ENCODE data around the gene NALCN.

NALCN gene

DNA sequence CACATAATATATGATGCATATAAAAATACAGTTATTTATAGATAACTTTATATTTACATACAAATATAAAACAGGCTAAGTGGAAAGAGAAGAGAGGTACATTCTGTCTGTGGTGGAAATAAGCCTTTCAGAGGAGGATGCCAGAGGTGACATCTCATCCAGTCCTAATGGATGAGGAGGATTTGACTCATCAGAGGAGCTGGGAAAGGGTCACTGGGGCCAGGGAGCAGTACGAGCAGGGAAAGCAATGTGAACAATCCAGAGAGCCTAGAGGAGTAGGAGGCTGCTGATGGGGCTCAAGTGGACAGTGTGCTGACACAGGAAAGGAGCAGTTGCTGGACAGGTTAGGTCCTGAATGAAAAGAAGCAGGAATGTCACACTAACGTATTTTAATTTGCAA, 18.6 kb downstream of the NALCN start:
- Histone ChIP-seq H3K27ac (ENCODE audit: insufficient read depth, low read length, poor library complexity, severe bottlenecking) (no peak overlapping the region), H3K4me1 (ENCODE audit: control insufficient read depth, insufficient read depth, low read length, poor library complexity, severe bottlenecking) (no peaks in the 10 kb centered on the region), H3K4me3 (ENCODE audit: insufficient read depth, low read depth, low read length, poor library complexity, severe bottlenecking) (no peak overlapping the region), H3K27me3 (replicated peaks; ENCODE audit: control insufficient read depth, insufficient read depth, low read length, poor library complexity, severe bottlenecking) (no peaks in the 10 kb centered on the region), H3K36me3 (ENCODE audit: control insufficient read depth, insufficient read depth, low read length) (no peaks in the 10 kb centered on the region), H3K9me3 (ENCODE audit: control insufficient read depth, low read length) (no peaks in the 10 kb centered on the region)
- DNase-seq, result no peak

DNA sequence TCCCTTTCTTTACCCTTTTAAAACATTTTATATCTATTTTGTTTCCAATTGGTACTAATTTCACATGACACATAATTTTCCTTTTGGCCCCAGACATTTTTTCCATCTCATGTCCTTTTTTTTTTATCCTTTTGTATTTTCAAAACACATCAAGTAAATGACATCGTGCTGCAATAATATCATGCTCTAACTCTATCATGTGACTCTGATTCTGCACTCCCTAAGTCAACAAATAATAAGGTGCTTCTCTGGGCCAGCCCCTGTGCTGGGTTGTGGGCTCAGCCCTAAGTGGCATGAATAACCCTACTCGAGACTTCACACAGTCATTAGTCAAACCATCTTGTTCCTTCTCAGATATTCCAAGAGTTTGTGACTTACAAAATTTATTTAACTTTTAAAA, 21.7 kb downstream of the NALCN start:
- Histone ChIP-seq H3K9me3 (ENCODE audit: control insufficient read depth, low read length) (no peaks in the 10 kb centered on the region), H3K27ac (ENCODE audit: insufficient read depth, low read length, poor library complexity, severe bottlenecking) (no peak overlapping the region)
- no peak for DNase-seq

DNA sequence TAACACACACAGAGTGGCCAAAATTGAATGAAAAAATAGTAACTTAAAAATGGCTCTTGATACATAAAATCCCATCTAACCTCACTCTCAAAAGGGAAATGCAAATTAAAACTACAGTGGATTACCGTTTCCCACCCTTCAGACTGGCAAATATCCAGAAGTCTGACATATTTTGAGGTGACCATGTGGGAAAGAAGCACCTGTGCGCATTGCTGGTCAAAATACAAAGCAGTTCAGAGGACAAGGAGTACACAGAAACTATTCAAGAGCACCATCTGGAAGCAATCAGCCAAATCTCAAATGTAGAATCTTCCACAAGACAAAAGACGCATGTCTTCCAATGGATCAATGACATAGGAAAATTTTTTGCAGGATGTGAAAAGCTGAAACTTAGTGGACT, 23.2 kb downstream of the NALCN start:
- DNase-seq, result no peak
- Histone ChIP-seq H3K4me3 (ENCODE audit: insufficient read depth, low read depth, low read length, poor library complexity, severe bottlenecking) (no peak overlapping the region), H3K27me3 (replicated peaks; ENCODE audit: control insufficient read depth, insufficient read depth, low read length, poor library complexity, severe bottlenecking) (no peaks in the 10 kb centered on the region), H3K36me3 (ENCODE audit: control insufficient read depth, insufficient read depth, low read length) (no peaks in the 10 kb centered on the region), H3K27ac (ENCODE audit: insufficient read depth, low read length, poor library complexity, severe bottlenecking) (no peak overlapping the region), H3K9me3 (ENCODE audit: control insufficient read depth, low read length) (no peaks in the 10 kb centered on the region), H3K4me1 (ENCODE audit: control insufficient read depth, insufficient read depth, low read length, poor library complexity, severe bottlenecking) (no peaks in the 10 kb centered on the region)

More for the DNA sequence above, 21.7 kb downstream of the NALCN start:
- H3K36me3 ChIP-seq (ENCODE audit: control insufficient read depth, insufficient read depth, low read length), result no peaks in the 10 kb centered on the region
- H3K4me1 ChIP-seq (ENCODE audit: control insufficient read depth, insufficient read depth, low read length, poor library complexity, severe bottlenecking), result no peaks in the 10 kb centered on the region
- no peaks in the 10 kb centered on the region for H3K27me3 ChIP-seq (replicated peaks; ENCODE audit: control insufficient read depth, insufficient read depth, low read length, poor library complexity, severe bottlenecking)
- no peak overlapping the region for H3K4me3 ChIP-seq (ENCODE audit: insufficient read depth, low read depth, low read length, poor library complexity, severe bottlenecking)

DNA sequence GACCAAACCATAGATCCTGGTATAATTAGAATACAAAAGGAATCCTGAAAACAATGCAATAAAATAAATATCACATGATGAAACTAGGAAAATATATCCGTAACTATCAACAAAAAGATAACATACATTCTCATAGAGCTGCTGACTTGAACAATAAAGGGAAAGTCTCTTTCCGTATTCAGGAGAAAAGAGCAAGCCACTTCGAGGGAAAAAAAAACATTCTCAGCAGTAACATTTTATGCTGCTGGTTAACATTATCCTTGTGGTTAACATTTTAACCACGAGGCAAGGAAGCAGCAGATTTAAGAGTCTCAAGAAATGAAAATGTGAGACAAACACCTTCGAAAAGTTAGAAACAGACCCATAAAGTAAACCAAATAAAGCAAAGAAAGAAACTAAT, 25.8 kb downstream of the NALCN start:
- no peak for DNase-seq
- Histone ChIP-seq H3K27me3 (replicated peaks; ENCODE audit: control insufficient read depth, insufficient read depth, low read length, poor library complexity, severe bottlenecking) (no peaks in the 10 kb centered on the region), H3K36me3 (ENCODE audit: control insufficient read depth, insufficient read depth, low read length) (no peaks in the 10 kb centered on the region), H3K4me3 (ENCODE audit: insufficient read depth, low read depth, low read length, poor library complexity, severe bottlenecking) (no peak overlapping the region), H3K27ac (ENCODE audit: insufficient read depth, low read length, poor library complexity, severe bottlenecking) (no peak overlapping the region), H3K9me3 (ENCODE audit: control insufficient read depth, low read length) (no peaks in the 10 kb centered on the region), H3K4me1 (ENCODE audit: control insufficient read depth, insufficient read depth, low read length, poor library complexity, severe bottlenecking) (no peaks in the 10 kb centered on the region)

DNA sequence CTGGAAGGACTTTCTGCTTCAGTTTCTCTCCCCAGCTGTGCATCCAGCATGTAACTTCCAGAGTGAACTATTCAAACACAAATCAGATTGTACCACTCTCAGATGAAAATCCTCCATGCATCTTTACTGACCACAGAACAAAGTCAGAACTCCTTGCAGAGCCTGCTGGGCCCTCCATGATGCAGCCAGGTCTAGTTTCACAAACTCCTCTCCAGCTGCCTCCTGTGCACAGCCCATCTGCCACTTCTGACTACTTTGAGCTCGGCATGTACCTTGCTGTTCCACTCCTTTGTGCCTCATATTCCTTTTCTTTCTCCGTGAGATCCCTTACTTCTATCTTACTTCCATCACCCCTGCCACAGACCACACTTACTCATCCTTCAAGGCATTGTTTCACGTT, 31.4 kb downstream of the NALCN start:
- no peak for DNase-seq
- Histone ChIP-seq H3K4me3 (ENCODE audit: insufficient read depth, low read depth, low read length, poor library complexity, severe bottlenecking) (no peak overlapping the region), H3K27ac (ENCODE audit: insufficient read depth, low read length, poor library complexity, severe bottlenecking) (no peak overlapping the region), H3K27me3 (replicated peaks; ENCODE audit: control insufficient read depth, insufficient read depth, low read length, poor library complexity, severe bottlenecking) (no peaks in the 10 kb centered on the region), H3K4me1 (ENCODE audit: control insufficient read depth, insufficient read depth, low read length, poor library complexity, severe bottlenecking) (no peaks in the 10 kb centered on the region), H3K36me3 (ENCODE audit: control insufficient read depth, insufficient read depth, low read length) (no peaks in the 10 kb centered on the region), H3K9me3 (ENCODE audit: control insufficient read depth, low read length) (no peaks in the 10 kb centered on the region)

DNA sequence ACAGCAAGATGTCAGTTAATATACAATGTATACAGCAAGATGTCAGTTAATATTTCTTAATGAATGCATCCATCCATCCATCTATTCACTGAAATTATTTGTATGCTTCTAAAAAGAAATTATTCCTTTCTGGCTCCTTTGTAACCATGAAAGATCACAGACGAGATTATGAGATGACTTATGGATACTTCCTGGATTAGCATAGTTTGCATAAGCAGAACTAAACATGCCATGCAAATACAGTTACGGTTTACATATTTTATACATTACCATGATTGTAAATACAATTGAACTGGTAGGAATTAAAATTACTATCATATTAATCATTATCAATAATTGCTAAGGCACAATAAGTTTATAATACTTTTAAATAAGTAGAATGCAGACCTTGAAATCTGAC, 32.7 kb downstream of the NALCN start:
- Histone ChIP-seq H3K27ac (ENCODE audit: insufficient read depth, low read length, poor library complexity, severe bottlenecking) (no peak overlapping the region), H3K4me3 (ENCODE audit: insufficient read depth, low read depth, low read length, poor library complexity, severe bottlenecking) (no peak overlapping the region)
- DNase-seq, result no peak

DNA sequence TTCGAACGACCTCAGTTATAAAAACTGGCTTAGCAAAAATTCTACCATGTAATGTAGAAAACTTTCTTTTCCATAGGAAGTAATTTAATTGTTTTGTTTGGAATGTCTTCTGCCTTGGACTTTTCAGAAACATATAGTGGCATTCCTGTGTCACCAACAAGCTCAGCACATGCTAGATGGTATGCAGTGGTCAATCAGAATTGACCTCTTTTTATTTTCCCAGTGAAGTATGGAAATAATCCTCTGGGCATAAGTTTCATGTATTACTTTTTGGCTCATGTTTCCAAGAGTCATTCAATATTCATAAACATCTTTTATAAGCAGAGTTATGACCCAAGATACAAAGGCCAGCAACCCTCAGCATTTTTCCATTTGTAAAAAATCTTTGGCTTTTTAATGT, 33.6 kb downstream of the NALCN start:
- Histone ChIP-seq H3K4me1 (ENCODE audit: control insufficient read depth, insufficient read depth, low read length, poor library complexity, severe bottlenecking) (no peaks in the 10 kb centered on the region), H3K9me3 (ENCODE audit: control insufficient read depth, low read length) (no peaks in the 10 kb centered on the region), H3K36me3 (ENCODE audit: control insufficient read depth, insufficient read depth, low read length) (no peaks in the 10 kb centered on the region), H3K27me3 (replicated peaks; ENCODE audit: control insufficient read depth, insufficient read depth, low read length, poor library complexity, severe bottlenecking) (no peaks in the 10 kb centered on the region), H3K27ac (ENCODE audit: insufficient read depth, low read length, poor library complexity, severe bottlenecking) (no peak overlapping the region), H3K4me3 (ENCODE audit: insufficient read depth, low read depth, low read length, poor library complexity, severe bottlenecking) (no peak overlapping the region)
- DNase-seq, result no peak

More for the DNA sequence above, 32.7 kb downstream of the NALCN start:
- Histone ChIP-seq H3K4me1 (ENCODE audit: control insufficient read depth, insufficient read depth, low read length, poor library complexity, severe bottlenecking) (no peaks in the 10 kb centered on the region), H3K9me3 (ENCODE audit: control insufficient read depth, low read length) (no peaks in the 10 kb centered on the region), H3K36me3 (ENCODE audit: control insufficient read depth, insufficient read depth, low read length) (no peaks in the 10 kb centered on the region), H3K27me3 (replicated peaks; ENCODE audit: control insufficient read depth, insufficient read depth, low read length, poor library complexity, severe bottlenecking) (no peaks in the 10 kb centered on the region)

DNA sequence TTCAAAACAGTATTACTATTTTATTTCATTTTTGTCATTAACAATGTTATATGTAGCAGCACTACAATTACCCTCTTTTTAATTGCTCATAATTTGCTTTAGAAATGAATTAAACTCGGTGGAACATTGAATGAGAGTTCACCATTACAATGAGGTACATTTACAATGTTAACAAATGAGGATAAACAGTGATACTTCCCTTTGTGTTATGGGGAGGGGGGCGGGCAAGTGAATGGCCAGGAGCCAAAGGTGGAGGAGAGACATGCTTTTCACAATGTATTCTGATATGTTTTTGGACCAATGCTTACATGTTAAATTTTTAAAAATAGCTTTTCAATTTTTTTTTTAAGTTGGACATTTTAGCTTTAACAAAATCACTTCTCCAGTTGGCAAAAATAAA, 34.2 kb downstream of the NALCN start:
- DNase-seq, result no peak
- no peaks in the 10 kb centered on the region for H3K9me3 ChIP-seq (ENCODE audit: control insufficient read depth, low read length)
- no peaks in the 10 kb centered on the region for H3K27me3 ChIP-seq (replicated peaks; ENCODE audit: control insufficient read depth, insufficient read depth, low read length, poor library complexity, severe bottlenecking)
- H3K36me3 ChIP-seq (ENCODE audit: control insufficient read depth, insufficient read depth, low read length), result no peaks in the 10 kb centered on the region
- no peaks in the 10 kb centered on the region for H3K4me1 ChIP-seq (ENCODE audit: control insufficient read depth, insufficient read depth, low read length, poor library complexity, severe bottlenecking)
- no peak overlapping the region for H3K27ac ChIP-seq (ENCODE audit: insufficient read depth, low read length, poor library complexity, severe bottlenecking)
- H3K4me3 ChIP-seq (ENCODE audit: insufficient read depth, low read depth, low read length, poor library complexity, severe bottlenecking), result no peak overlapping the region

DNA sequence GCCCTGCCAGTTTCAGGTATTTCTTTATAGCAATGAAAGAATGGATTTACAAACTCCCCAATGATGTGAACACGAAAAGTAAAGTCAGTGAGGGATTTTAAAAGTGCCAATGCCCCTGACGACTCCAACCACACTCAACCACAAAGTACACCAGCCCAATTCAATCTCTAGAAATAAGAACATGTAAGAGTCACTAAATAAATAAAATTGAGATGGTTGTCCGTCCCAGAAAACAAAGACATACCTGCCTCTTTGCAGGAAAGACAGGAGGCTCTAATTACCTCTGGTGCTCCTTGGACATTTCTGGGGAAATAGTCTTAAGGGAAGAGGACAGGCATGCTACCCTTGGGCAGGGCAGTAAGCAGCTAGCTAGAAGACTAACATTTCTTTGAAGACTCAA, 55.8 kb downstream of the NALCN start:
- H3K27ac ChIP-seq (ENCODE audit: insufficient read depth, low read length, poor library complexity, severe bottlenecking), result no peak overlapping the region
- H3K4me1 ChIP-seq (ENCODE audit: control insufficient read depth, insufficient read depth, low read length, poor library complexity, severe bottlenecking), result no peaks in the 10 kb centered on the region
- H3K4me3 ChIP-seq (ENCODE audit: insufficient read depth, low read depth, low read length, poor library complexity, severe bottlenecking), result no peak overlapping the region
- no peaks in the 10 kb centered on the region for H3K9me3 ChIP-seq (ENCODE audit: control insufficient read depth, low read length)
- H3K27me3 ChIP-seq (replicated peaks; ENCODE audit: control insufficient read depth, insufficient read depth, low read length, poor library complexity, severe bottlenecking), result no peaks in the 10 kb centered on the region
- DNase-seq, result no peak
- no peaks in the 10 kb centered on the region for H3K36me3 ChIP-seq (ENCODE audit: control insufficient read depth, insufficient read depth, low read length)

DNA sequence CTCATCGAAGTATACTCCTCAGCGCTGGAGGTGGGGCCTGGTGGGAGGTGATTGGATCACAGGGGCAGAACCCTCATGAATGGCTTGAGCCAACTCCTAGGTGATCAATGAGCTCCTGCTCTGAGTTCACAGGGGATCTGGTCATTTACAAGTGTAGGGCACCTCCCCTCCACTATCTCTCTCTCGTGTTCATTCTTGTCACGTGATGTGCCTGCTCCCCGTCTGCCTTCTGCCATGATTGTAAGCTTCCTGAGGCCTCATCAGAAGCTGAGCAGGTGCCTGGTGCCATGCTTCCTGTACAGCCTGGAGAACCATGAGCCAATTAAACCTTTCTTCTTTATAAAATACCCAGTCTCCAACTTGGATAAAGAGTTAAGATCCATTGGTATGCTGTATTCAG, 61.4 kb downstream of the NALCN start:
- no peaks in the 10 kb centered on the region for H3K9me3 ChIP-seq (ENCODE audit: control insufficient read depth, low read length)
- no peaks in the 10 kb centered on the region for H3K27me3 ChIP-seq (replicated peaks; ENCODE audit: control insufficient read depth, insufficient read depth, low read length, poor library complexity, severe bottlenecking)
- no peak overlapping the region for H3K4me3 ChIP-seq (ENCODE audit: insufficient read depth, low read depth, low read length, poor library complexity, severe bottlenecking)
- no peaks in the 10 kb centered on the region for H3K4me1 ChIP-seq (ENCODE audit: control insufficient read depth, insufficient read depth, low read length, poor library complexity, severe bottlenecking)
- no peak overlapping the region for H3K27ac ChIP-seq (ENCODE audit: insufficient read depth, low read length, poor library complexity, severe bottlenecking)
- no peak for DNase-seq
- H3K36me3 ChIP-seq (ENCODE audit: control insufficient read depth, insufficient read depth, low read length), result no peaks in the 10 kb centered on the region
